Ramos (cell line): Measurements from ENCODE around the gene CYP3A5.
"Not testable (repeated sequence)": the region's sequence is repeated elsewhere in the genome, so short reads cannot be mapped to it uniquely, and the experiment has no call there.

Source experiments
- in situ Hi-C: fragments of 300-500 bp; cut with MboI; formaldehyde crosslinking; loops from one replicate; pipeline ENCODE4 v1.14.3; 2022; ENCODE audit warnings: low sequenced_read_pairs; ENCODE audit not compliant: unreplicated experiment

Gene CYP3A5

DNA sequence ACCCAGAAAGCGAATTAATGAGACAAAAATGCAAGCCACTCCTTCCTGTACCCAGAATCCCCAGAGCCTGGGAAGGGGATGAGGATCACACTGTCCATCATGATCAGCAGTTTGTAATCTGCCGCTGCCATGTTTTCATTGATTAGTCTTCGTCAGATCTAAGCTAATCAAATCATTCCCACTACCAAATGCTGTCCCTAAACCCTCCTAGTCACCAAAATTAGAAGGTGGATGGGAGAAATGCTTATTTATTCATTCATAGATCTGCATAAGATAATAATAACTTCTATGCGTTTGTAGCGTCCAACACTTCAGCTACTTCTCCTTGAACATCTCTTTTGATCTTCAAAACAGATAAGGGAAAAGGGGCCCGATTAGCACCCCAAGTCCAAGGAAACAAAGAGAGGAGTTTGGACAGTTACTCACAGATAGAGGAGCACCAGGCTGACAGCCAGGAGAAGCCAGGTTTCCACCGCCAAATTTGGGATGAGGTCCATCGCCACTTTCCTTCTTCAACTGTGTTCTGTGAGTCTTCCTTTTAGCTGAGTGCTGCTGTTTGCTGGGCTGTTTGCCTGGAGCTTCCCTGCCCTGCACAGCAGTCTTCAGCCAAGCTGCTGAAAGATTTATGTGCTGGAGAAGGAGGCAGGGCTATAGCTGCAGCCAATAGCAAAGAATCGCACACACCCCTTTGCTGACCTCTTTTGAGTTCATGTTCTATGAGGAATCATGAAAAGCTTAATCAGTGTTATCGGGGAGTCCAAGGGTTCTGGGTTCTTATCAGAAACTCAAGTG is at the start of gene CYP3A5:
TSS of gene CYP3A5 (minus strand) at position 597 of the 792 bp plus-strand sequence. CDS start at position 497, 100 bp downstream.
- in situ Hi-C loops, result no loop called here

DNA sequence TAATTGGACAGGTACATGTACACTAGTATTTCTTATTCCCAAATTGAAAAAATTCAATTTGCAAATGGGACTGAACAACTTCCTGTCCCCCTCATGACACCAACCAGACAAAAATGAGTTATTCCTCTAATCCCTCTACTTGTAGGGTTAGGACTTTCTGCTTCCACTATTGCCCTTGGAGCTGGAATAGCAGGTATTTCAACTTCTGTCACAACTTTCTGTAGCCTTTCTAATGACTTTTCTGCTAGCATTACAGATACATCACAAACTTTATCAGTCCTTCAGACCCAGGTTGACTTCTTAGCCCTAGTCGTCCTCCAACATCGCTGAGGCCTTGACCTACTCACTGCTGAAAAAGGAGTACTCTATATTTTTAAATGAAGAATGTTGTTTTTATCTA is 48.8 kb upstream of the CYP3A5 start:
- in situ Hi-C loops, result no loop called here

DNA sequence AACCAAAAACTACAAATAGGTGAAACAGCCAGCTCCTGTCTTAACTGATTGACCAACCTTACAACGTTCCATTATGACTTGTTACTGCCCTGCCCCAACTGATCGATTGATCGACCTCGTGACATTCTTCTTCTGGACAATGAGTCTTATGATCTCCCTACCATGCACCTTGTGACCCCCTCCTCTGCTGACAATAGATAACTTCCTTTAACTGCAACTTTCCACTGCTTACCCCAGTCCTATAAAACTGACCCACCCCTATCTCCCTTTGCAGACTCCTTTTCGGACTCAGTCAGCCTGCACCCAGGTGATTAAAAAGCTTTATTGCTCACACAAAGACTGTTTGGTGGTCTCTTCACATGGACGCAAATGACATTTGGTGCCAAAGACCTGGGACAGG is 43.4 kb upstream of the CYP3A5 start:
- in situ Hi-C loops, result not testable (repeated sequence)

DNA sequence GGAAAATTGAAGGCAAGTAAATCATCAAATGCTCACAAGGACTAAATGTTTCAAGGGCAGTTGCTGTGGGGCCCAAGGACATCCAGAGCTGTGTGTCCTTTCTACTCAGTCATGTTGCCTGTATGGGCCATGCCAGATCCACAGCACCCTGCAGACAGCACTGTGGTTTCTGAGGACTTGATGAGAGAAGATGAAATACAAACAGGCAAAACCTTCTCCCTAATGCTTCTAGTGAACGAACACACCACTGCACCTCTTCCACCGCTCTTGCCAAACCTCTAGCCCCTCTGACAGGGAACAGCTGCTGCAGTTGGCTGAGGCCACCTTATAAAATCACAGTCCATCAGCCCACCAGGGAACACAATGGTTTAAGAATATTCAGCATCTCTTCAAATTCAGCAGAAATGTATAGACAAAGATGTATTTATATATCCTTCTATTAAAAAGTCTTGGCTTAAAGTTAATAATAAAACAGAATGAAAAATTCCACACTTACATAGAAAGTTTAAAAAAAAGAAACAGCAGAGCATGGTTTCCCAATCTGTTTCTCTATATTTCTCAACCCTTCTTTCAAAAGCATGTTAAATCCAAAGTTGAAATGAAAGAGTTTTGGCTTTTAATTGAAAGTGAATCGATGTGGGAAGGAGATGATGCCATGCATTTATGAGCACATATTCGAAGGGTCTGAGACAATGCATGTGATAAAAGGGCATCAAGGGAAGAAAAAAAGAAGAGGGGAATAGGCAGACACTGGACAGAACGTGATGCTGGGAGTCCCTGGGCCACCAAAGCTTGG is 41.2 kb upstream of the CYP3A5 start:
- in situ Hi-C loops, result no loop called here

DNA sequence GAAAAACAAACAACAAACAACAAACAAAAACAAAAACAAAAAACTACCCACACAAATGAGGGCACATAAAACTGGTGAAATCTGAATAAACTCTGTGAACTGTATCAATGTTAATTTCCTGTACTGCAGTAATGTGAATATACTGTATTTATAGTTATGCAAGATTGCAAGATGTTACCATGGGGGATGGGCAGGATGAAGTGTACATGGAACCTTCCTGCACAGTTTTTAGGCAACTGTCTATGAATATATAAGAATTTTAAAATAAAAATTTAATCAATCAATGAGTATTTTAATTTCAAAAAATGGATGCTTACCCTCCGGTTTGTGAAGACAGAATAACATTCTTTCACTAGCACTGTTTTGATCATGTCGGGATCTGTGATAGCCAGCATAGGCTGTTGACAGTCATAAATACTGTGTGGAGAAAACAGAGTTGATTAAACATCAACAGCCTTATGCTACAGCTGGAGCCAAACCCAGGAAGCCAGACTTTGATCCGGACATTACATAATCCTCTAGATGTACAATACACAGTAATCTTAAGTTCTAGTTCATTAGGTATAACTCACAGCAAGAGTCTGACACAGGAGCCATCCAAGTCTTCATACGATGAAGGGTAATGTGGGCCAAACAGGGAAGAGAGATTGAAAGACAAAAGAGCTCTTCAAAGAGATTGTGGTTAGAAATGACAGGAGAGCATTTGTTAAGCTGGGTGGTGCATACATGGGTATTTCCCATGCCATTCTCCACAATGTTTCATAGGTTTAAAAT is 40.4 kb upstream of the CYP3A5 start:
- in situ Hi-C loops, result no loop called here

DNA sequence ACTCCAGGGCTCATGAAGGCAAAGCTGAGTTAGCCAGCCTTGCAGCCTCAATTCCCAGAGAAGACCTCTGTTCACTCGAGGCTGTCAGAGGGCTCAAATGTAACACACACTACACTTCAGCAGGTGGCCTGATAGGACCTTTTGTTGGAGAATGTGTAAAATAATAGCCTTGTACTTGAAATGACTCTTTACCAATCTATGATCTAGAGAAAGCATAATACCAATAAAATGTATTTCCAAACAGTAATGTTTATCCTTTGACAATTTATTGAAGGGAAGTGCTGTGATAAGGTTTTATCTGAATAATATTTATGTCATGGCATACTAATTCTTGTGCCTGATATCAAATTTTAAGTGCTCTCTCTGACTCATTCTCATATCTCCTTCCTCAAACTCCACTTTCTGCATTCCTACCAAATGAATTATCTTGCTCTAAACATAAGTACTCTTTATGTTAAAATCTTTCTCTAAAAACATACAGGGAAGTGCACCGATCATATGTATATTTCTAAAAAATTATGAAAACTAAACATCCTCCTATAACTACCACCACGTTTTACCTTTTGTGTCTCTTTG is 34.3 kb upstream of the CYP3A5 start:
- in situ Hi-C loops, result no loop called here

DNA sequence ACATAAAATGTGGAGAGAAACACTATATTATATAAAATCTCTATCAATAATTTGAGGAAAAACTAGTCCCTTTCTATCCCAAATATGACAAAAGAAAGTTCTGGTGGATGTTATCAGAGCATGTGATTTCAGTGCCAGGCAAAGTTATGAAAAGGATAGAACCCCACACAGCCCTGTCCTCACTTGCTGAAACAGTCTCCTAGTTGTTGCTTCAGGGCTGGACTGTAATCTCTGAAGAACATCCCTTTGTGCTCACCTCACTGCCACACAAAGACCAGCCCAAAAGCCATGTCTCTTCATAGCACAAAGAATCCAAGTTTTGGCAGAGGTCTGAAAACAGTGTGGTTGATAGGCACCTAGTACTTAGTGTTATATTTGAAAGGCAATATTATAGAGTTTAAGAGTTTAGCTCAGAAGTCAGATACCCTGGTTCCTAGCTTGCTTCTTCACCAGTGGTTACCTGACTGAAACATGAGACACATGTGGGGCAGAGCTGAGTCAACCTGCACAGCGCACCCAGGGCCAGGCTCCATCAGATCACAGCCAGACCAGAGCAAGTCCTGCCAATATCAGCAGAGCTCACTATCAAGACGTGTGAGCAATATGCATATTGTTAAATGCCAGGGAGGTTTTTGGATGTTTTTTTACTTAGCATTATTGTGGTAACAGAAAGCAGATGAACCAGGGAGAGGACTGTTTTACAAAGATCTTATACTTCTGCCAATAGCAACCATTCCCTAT is 30.2 kb upstream of the CYP3A5 start:
- in situ Hi-C loops, result no loop called here

DNA sequence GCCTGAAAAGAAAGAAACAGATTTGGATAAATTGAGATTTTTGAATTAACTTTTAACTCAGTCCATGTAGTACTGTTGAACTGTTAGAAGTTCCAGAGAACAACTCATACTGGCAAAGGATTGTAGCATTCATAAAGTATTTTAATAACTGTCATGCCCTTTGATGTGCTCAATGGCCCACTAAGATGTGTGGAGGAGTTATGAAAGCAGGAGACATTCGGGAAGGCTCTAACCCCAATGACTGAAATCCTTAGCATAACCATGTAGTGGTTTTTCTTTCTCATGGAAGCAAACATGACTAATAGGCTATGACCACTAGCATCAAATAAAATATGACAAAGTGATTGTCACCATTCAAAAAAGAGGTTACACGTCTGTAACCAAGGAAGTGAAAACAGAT is 29.5 kb upstream of the CYP3A5 start:
- in situ Hi-C loops, result no loop called here

DNA sequence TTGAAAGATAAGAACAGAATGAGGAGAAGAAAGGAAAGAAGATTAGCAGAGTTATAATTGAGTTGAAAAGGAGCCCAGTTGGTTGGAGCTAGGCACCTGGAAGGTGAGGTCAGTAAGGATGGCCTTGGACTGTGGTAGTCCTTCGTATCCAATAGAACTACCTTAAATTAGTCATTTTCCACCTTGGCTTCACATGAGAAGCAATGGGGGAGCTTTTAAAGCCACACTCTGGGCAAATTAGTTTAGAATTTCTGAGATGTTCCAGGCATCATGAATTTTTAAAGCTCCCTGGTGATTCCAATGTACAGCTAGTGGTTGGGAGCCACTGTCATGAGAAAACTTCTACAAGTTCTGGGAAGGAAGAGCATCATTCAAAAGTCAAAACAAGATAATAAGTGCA is 27.3 kb upstream of the CYP3A5 start:
- in situ Hi-C loops, result no loop called here

DNA sequence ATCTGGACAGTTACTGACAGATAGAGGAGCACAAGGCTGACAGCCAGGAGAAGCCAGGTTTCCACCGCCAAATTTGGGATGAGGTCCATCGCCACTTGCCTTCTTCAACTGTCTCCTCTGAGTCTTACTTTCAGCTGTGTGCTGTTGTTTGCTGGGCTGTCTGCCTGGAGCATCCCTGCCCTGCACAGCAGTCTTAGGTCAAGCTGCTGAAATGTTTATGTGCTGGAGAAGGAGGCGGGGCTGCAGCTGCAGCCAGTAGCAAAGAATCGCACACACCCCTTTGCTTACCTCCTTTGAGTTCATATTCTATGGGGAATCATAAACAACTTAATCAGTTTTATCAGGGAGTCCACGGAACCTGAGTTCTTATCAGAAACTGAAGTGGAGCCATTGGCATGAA is 20.1 kb upstream of the CYP3A5 start:
- in situ Hi-C loops, result no loop called here

DNA sequence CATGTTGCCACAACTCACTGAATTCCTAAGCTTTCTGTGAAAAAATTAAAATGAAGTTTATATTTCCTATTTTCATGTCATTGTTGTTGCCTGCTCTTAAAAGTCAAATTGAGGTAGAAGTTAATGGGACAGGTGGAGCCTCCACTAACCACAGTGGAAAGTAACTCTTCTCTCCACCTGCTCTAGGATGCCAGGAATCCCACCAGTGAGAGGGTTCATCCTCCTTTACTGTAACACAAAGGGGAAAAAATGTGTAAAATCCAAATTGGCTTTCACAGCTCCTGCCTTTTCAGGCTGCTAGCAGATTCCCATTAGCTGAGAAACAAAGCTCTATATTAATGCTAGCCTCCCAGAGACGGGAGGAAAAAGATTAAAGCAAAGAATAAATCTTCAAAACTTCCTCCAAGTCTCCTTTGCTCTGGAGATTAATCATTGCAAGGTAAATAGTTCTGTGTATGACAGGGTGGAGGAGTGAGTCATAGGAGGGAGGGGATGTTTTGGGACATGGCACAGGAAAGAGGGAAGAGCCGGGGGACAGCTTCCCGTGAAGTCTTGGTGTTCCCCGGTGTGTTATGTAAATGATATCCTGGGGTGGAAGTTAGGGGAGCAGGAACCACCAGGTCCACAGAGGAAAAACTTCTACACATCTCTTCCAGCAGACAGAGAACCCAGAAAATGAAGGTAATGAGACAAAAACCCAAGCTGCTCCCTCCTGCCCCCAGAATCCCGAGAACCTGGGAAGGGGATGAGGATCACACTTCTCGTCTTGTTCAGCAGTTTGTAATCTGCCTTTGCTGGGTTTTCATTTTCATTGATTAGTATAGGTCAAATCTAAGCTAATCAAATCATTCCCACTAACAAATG is 19.3 kb upstream of the CYP3A5 start:
- in situ Hi-C loops, result not testable (repeated sequence)

DNA sequence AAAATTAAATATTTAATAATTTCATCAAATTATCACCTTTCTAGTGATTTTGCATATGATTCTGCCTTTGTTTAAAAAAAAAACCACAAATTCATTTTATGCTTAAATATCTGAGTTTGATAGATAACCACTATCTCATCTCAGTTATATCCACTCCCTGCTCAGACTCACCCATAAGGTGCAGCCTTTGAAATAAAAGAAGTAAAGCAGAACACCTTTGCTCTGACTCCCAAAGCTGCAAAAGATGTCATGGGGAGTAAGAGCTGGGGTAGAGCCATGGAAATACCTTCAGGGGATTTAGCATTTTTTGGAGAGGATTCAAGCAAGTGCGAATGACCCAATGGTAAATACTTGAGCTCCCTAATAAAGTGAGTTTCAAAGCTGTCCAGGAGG is 15.1 kb upstream of the CYP3A5 start:
- in situ Hi-C loops, result no loop called here

DNA sequence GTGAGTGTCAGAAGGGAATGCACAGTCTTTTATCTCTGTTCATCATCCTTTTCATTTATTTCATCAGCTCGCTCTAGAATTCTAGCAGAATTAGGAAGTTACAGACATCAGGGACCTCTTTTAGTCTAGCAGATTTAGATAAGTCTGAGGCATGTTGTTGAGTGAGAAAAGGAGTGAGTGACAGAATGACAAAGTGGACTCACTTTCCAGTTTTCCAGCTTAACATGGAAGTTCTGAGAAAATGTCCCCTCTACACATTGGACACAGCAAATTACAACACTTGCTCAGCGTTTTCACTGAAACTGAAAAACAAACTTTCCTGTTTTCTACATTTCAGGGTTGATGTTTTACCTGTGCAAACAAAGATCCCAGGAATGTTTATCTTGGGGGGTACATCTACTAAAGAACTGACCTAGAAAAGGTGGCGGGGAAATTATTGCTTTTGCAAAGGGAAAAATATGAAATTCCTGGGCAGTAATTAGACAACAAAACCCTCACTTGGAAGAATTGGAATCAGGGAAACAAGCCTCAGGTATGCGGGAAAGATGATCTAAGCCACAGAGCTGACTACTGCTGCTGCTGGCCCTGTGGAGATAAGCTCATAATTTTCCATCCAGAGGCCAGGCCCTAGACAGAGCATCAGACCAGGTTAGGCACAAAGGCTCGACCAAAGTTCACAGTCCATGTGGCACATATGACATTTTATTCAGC is 14.6 kb upstream of the CYP3A5 start:
- in situ Hi-C loops, result no loop called here

DNA sequence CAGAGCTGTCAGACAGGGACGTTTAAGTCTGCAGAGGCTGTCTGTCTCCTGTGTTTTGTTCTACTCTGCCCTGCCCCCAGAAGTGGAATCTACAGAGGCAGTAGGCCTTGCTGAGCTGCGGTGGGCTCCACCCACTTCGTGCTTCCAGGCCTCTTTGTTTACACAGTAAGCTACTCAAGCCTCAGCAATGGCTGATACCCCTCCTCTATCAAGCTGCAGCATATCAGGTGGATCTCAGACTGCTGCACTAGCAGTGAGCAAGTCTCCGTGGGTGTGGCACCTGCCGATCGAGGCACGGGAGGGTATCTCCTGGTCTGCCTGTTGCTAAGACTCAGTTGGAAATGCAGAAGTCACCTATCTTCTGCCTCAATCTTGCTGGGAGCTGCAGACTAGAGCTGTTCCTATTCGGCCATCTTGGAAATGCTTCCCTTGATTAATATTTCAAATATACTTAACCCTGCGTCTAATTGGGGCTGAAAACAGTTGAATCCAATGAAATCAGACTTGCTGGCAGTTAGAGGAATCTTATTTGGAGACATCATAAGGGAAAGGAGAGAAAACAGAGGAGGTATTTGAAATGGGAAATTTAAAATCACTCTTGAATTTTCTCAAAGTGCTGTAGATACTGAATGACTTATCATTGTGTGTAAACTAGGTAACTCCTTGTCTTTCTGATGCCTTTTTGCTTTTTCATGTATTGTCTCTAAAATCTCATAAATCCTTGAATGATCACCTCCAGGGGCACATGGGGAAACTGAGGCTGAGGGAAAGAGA is 13.8 kb upstream of the CYP3A5 start:
- in situ Hi-C loops, result no loop called here

DNA sequence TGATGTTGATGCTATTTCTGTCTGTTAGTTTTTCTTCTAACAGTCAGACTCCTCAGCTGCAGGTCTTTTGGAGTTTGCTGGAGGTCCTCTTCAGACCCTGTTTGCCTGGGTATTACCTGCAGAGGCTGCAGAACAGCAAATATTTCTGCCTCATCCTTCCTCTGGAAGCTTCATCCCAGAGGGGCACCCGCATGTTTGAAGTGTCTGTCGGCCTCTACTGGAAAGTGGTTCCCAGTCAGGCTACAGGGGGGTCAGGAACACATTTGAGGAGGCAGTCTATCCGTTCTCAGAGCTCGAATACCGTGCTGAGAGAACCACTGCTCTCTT is 13.3 kb upstream of the CYP3A5 start:
- in situ Hi-C loops, result no loop called here

DNA sequence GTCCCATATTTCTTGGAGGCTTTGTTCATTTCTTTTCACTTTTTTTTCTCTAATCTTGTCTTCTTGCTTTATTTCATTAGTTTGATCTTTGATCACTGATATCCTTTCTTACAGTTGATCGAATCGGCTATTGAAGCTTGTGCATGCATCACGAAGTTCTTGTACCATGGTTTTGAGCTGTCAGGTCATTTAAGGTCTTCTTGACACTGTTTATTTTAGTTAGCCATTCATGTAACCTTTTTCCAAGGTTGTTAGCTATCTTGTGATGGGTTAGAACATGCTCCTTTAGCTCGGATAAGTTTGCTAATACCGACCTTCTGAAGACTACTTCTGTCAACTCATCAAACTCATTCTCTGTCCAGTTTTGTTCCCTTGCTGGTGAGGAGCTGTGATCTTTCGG is 12.8 kb upstream of the CYP3A5 start:
- in situ Hi-C loops, result not testable (repeated sequence)

DNA sequence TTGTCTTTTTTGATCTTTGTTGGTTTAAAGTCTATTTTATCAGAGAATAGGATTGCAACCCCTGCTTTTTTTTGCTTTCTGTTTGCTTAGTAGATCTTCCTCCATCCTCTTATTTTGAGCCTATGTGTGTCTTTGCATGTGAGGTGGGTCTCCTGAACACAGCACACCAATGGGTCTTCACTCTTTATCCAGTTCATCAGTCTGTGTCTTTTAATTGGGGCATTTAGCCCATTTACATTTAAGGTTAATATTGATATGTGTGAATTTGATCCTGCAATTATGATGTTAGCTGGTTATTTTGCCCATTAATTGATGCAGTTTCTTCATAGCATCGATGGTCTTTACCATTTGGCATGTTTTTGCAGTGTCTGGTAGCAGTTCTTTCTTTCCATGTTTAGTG is 11.9 kb upstream of the CYP3A5 start:
- in situ Hi-C loops, result not testable (repeated sequence)

DNA sequence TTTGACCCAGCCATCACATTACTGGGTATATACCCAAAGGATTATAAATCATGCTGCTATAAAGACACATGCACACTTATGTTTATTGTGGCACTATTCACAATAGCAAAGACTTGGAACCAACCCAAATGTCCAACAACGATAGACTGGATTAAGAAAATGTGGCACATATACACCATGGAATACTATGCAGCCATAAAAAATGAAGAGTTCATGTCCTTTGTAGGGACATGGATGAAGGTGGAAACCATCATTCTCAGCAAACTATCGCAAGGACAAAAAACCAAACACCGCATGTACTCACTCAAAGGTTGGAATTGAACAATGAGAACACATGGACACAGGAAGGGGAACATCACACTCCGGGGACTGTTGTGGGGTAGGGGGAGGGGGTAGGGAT is 11.1 kb upstream of the CYP3A5 start:
- in situ Hi-C loops, result not testable (repeated sequence)
